ENCODE results near the gene MYO1D.
"Not testable (repeated sequence)": the region's sequence is repeated elsewhere in the genome, so short reads cannot be mapped to it uniquely, and the experiment has no call there.

DNA sequence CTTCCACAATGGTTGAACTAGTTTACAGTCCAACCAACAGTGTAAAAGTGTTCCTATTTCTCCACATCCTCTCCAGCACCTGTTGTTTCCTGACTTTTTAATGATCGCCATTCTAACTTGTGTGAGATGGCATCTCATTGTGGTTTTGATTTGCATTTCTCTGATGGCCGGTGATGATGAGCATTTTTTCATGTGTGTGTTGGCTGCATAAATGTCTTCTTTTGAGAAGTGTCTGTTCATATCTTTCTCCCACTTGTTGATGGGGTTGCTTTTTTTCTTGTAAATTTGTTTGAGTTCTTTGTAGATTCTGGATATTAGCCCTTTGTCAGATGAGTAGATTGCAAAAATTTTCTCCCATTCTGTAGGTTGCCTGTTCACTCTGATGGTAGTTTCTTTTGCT lies 235.4 kb downstream of the MYO1D start:
- TF ChIP-seq POLR2A (IDR thresholded peaks at IDR 0.05): not testable (repeated sequence)
- TF ChIP-seq, protein P1, sequence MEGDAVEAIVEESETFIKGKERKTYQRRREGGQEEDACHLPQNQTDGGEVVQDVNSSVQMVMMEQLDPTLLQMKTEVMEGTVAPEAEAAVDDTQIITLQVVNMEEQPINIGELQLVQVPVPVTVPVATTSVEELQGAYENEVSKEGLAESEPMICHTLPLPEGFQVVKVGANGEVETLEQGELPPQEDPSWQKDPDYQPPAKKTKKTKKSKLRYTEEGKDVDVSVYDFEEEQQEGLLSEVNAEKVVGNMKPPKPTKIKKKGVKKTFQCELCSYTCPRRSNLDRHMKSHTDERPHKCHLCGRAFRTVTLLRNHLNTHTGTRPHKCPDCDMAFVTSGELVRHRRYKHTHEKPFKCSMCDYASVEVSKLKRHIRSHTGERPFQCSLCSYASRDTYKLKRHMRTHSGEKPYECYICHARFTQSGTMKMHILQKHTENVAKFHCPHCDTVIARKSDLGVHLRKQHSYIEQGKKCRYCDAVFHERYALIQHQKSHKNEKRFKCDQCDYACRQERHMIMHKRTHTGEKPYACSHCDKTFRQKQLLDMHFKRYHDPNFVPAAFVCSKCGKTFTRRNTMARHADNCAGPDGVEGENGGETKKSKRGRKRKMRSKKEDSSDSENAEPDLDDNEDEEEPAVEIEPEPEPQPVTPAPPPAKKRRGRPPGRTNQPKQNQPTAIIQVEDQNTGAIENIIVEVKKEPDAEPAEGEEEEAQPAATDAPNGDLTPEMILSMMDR (IDR thresholded peaks at IDR 0.05): not testable (repeated sequence)
